GM12878 (cell line): ENCODE data around the gene TRIM63.

Experiments used
- CBFB ChIP-seq: IDR thresholded peaks from 2 replicates; pipeline ENCODE4 v1.6.1; 2016; ENCODE audit warnings: antibody characterized with exemption, low read depth
- FOXM1 ChIP-seq: IDR thresholded peaks from 2 replicates; pipeline ENCODE4 v1.6.1; 2012; ENCODE audit warnings: low read depth, mild to moderate bottlenecking, inconsistent platforms, low read length, moderate library complexity
- JUNB ChIP-seq: IDR thresholded peaks from 2 replicates; pipeline ENCODE4 v1.6.1; 2016; ENCODE audit warnings: antibody characterized with exemption, mild to moderate bottlenecking
- NR2C2 ChIP-seq: IDR thresholded peaks from 2 replicates; pipeline ENCODE4 v1.6.1; 2011; ENCODE audit warnings: borderline replicate concordance, low read depth; ENCODE audit not compliant: control insufficient read depth, insufficient read length
- PKNOX1 ChIP-seq: fragments of 450-650 bp; IDR thresholded peaks from 2 replicates; pipeline ENCODE4 v1.6.1; 2016; ENCODE audit warnings: mild to moderate bottlenecking
- REST ChIP-seq: IDR thresholded peaks from 2 replicates; pipeline ENCODE4 v1.6.1; 2012; ENCODE audit warnings: mild to moderate bottlenecking, low read depth, low read length
- RFX5 ChIP-seq: IDR thresholded peaks from 2 replicates; pipeline ENCODE4 v1.6.1; 2011; ENCODE audit warnings: low read depth, low read length, improper control_type of control experiment
- ZBTB33 ChIP-seq: fragments of 450-650 bp; IDR thresholded peaks from 2 replicates; pipeline ENCODE4 v1.6.1; 2017; ENCODE audit warnings: mild to moderate bottlenecking

GRCh38 chr1:26017606-26018005 lies 49.8 kb downstream of the TRIM63 start:
- TF ChIP-seq PKNOX1 (no peak), ZBTB33 (no peak), FOXM1 (no peak), JUNB (no peak), CBFB (no peak), NR2C2 (no peak), RFX5 (no peak), REST (no peak)
